Trophoblast cell (in vitro differentiated cells and primary cell): ENCODE measurements around the gene AOPEP.
"Not testable (repeated sequence)": the region's sequence is repeated elsewhere in the genome, so short reads cannot be mapped to it uniquely, and the experiment has no call there.

Source experiments
- DNase-seq, 2 donors: peaks; one replicate each; pipeline ENCODE4 v3.0.0-alpha.2; 2016
- H2AFZ ChIP-seq: 2 replicates; pipeline ENCODE4 v1.6.1; 2013; ENCODE audit warnings: low read length, moderate library complexity, mild to moderate bottlenecking; ENCODE audit not compliant: insufficient read depth, poor library complexity
- H2AK5ac ChIP-seq: 2 replicates; pipeline ENCODE4 v1.6.1; 2013; ENCODE audit warnings: mild to moderate bottlenecking, low read length
- H2BK120ac ChIP-seq: 2 replicates; pipeline ENCODE4 v1.6.1; 2013; ENCODE audit warnings: low read length, mild to moderate bottlenecking, moderate library complexity; ENCODE audit not compliant: insufficient read depth, poor library complexity
- H2BK12ac ChIP-seq: 2 replicates; pipeline ENCODE4 v1.6.1; 2013; ENCODE audit warnings: mild to moderate bottlenecking, low read length, moderate library complexity
- H2BK5ac ChIP-seq: 2 replicates; pipeline ENCODE4 v1.6.1; 2013; ENCODE audit warnings: low read length, low read depth, moderate library complexity, mild to moderate bottlenecking; ENCODE audit not compliant: poor library complexity
- H3K14ac ChIP-seq: 2 replicates; pipeline ENCODE4 v1.6.1; 2013; ENCODE audit warnings: mild to moderate bottlenecking, low read length
- H3K18ac ChIP-seq: 2 replicates; pipeline ENCODE4 v1.6.1; 2013; ENCODE audit warnings: mild to moderate bottlenecking, low read length
- H3K23ac ChIP-seq: 2 replicates; pipeline ENCODE4 v1.6.1; 2013; ENCODE audit warnings: low read length
- H3K27ac ChIP-seq: 2 replicates; pipeline ENCODE4 v1.5.1; 2013; ENCODE audit warnings: low read depth, mild to moderate bottlenecking, inconsistent platforms, low read length, moderate library complexity
- H3K27me3 ChIP-seq: 2 replicates; pipeline ENCODE4 v1.6.1; 2013; ENCODE audit warnings: inconsistent platforms, mild to moderate bottlenecking, low read length, moderate library complexity; ENCODE audit not compliant: insufficient read depth
- H3K36me3 ChIP-seq, 2 experiments: 1 replicate in 1 of 2; 2 replicates in 1 of 2; pipeline ENCODE4 v1.6.1; 2013; ENCODE audit warnings: low read length in 2 of 2, mild to moderate bottlenecking in 2 of 2, moderate library complexity in 1 of 2; ENCODE audit not compliant: insufficient read depth in 2 of 2, control insufficient read depth in 1 of 2
- H3K4ac ChIP-seq: 2 replicates; pipeline ENCODE4 v1.6.1; 2013; ENCODE audit warnings: low read depth, mild to moderate bottlenecking, low read length, moderate library complexity
- H3K4me1 ChIP-seq, 2 experiments: 1 replicate in 1 of 2; 2 replicates in 1 of 2; pipeline ENCODE4 v1.6.1; 2013; ENCODE audit warnings: low read length in 2 of 2, mild to moderate bottlenecking in 2 of 2, moderate library complexity in 1 of 2; ENCODE audit not compliant: insufficient read depth in 2 of 2, control insufficient read depth in 1 of 2
- H3K4me2 ChIP-seq: 2 replicates; pipeline ENCODE4 v1.6.1; 2013; ENCODE audit warnings: inconsistent platforms, mild to moderate bottlenecking, low read length, moderate library complexity
- H3K4me3 ChIP-seq: 2 replicates; pipeline ENCODE4 v1.5.1; 2013; ENCODE audit warnings: mild to moderate bottlenecking, low read depth, low read length, inconsistent platforms
- H3K79me1 ChIP-seq: one replicate; pipeline ENCODE4 v1.6.1; 2013; ENCODE audit warnings: low read length
- H3K79me2 ChIP-seq: 2 replicates; pipeline ENCODE4 v1.6.1; 2013; ENCODE audit warnings: low read length, mild to moderate bottlenecking; ENCODE audit not compliant: control insufficient read depth, insufficient read depth, poor library complexity
- H3K9ac ChIP-seq: 2 replicates; pipeline ENCODE4 v1.6.1; 2013; ENCODE audit warnings: mild to moderate bottlenecking, low read length
- H3K9me3 ChIP-seq: 2 replicates; pipeline ENCODE4 v1.6.1; 2013; ENCODE audit warnings: low read depth, mild to moderate bottlenecking, control low read depth, inconsistent platforms, low read length; ENCODE audit not compliant: insufficient read depth
- H4K12ac ChIP-seq: 2 replicates; pipeline ENCODE4 v1.6.1; 2013; ENCODE audit warnings: low read depth, mild to moderate bottlenecking, low read length, moderate library complexity
- H4K8ac ChIP-seq: 2 replicates; pipeline ENCODE4 v1.6.1; 2013; ENCODE audit warnings: low read depth, mild to moderate bottlenecking, low read length, moderate library complexity
- H4K91ac ChIP-seq: one replicate; pipeline ENCODE4 v1.6.1; 2013; ENCODE audit warnings: low read depth, mild to moderate bottlenecking, low read length, moderate library complexity
- WGBS: extraction: QIAGEN DNeasy Blood & Tissue Kit; methylation state at CpG from one replicate; pipeline ENCODE4 v1.1.7; 2013; ENCODE audit warnings: missing lambda C conversion rate; ENCODE audit not compliant: insufficient read length, insufficient coverage; ENCODE audit errors: extremely low coverage; 5-methylcytosine and 5-hydroxymethylcytosine counted together

AOPEP gene

GRCh38 chr9:94843134-94843533 lies 116.6 kb downstream of the AOPEP start:
- peaks cover 0 to 1% of the 10 kb centered on the region in 2 experiments for H3K36me3 ChIP-seq
- no CpG with 5 or more reads among the region's 4 CpGs for WGBS
- H3K18ac ChIP-seq = no peak overlapping the region
- no peak overlapping the region for H2BK120ac ChIP-seq
- no peak overlapping the region for H2AK5ac ChIP-seq
- H3K9me3 ChIP-seq = no peaks in the 10 kb centered on the region
- peaks cover 5% of the 10 kb centered on the region in 2 experiments for H3K4me1 ChIP-seq
- no peak overlapping the region for H3K4me3 ChIP-seq
- peak overlapping the region; percentile 17 for H3K14ac ChIP-seq
- DNase-seq = no peak
- peak overlapping the region; percentile 9 for H2BK5ac ChIP-seq
- H3K9ac ChIP-seq = no peak overlapping the region
- H3K27me3 ChIP-seq = no peaks in the 10 kb centered on the region
- no peak overlapping the region for H2AFZ ChIP-seq
- H4K91ac ChIP-seq = peak overlapping the region; percentile 19
- no peak overlapping the region for H3K4ac ChIP-seq
- H3K27ac ChIP-seq = peak overlapping the region; percentile 24
- no peaks in the 10 kb centered on the region for H3K79me2 ChIP-seq
- H3K23ac ChIP-seq = no peak overlapping the region
- peak overlapping the region; percentile 18 for H4K12ac ChIP-seq
- no peak overlapping the region for H2BK12ac ChIP-seq
- peaks cover 4% of the 10 kb centered on the region for H3K79me1 ChIP-seq
- H4K8ac ChIP-seq = peak overlapping the region; percentile 13
- H3K4me2 ChIP-seq = no peak overlapping the region

GRCh38 chr9:94846739-94847138 lies 120.2 kb downstream of the AOPEP start:
- Histone ChIP-seq H4K12ac (no peak overlapping the region), H3K14ac (no peak overlapping the region), H2AFZ (no peak overlapping the region), H3K4me2 (no peak overlapping the region), H3K23ac (no peak overlapping the region), H3K4me1 (peaks cover 5% of the 10 kb centered on the region in 2 experiments), H3K27me3 (no peaks in the 10 kb centered on the region), H3K4me3 (no peak overlapping the region), H3K9me3 (no peaks in the 10 kb centered on the region), H4K8ac (no peak overlapping the region), H3K79me1 (peaks cover 4% of the 10 kb centered on the region), H3K79me2 (no peaks in the 10 kb centered on the region), H2BK120ac (no peak overlapping the region), H2BK12ac (no peak overlapping the region), H3K27ac (no peak overlapping the region), H4K91ac (no peak overlapping the region), H3K18ac (no peak overlapping the region), H3K4ac (no peak overlapping the region), H2BK5ac (no peak overlapping the region), H3K9ac (no peak overlapping the region), H3K36me3 (peaks cover 0 to 1% of the 10 kb centered on the region in 2 experiments), H2AK5ac (no peak overlapping the region)
- DNase-seq = no peak
- WGBS = no CpG with 5 or more reads among the region's 3 CpGs

- no peak overlapping the region for H2AK5ac ChIP-seq
- no peak overlapping the region for H3K23ac ChIP-seq
- H3K4me1 ChIP-seq = peaks cover 5% of the 10 kb centered on the region in 2 experiments
- no peak overlapping the region for H3K9ac ChIP-seq
- H2BK120ac ChIP-seq = no peak overlapping the region
- no peaks in the 10 kb centered on the region for H3K27me3 ChIP-seq
- no peak overlapping the region for H3K4me3 ChIP-seq
- H3K79me2 ChIP-seq = no peaks in the 10 kb centered on the region
- no peak overlapping the region for H3K27ac ChIP-seq
- H3K36me3 ChIP-seq = peaks cover 0 to 1% of the 10 kb centered on the region in 2 experiments
- no peak overlapping the region for H3K18ac ChIP-seq
- no peaks in the 10 kb centered on the region for H3K9me3 ChIP-seq
- no peak overlapping the region for H4K8ac ChIP-seq
- no peak overlapping the region for H4K91ac ChIP-seq
- no CpG with 5 or more reads among the region's 3 CpGs for WGBS
- peaks cover 4% of the 10 kb centered on the region for H3K79me1 ChIP-seq
- no peak overlapping the region for H3K4ac ChIP-seq
- H2BK12ac ChIP-seq = no peak overlapping the region
- DNase-seq = no peak
- no peak overlapping the region for H4K12ac ChIP-seq
- H3K14ac ChIP-seq = no peak overlapping the region
- H2AFZ ChIP-seq = no peak overlapping the region
- H2BK5ac ChIP-seq = no peak overlapping the region
- no peak overlapping the region for H3K4me2 ChIP-seq
Measured at GRCh38 chr9:94847486-94847885, 121.0 kb downstream of the AOPEP start.

- not testable (repeated sequence) for H3K18ac ChIP-seq, H2AK5ac ChIP-seq, H3K27ac ChIP-seq, H4K12ac ChIP-seq, H3K36me3 ChIP-seq, H2BK5ac ChIP-seq, H2AFZ ChIP-seq, H3K79me2 ChIP-seq, H2BK12ac ChIP-seq, H3K23ac ChIP-seq, H3K4me3 ChIP-seq, H3K4me2 ChIP-seq, H2BK120ac ChIP-seq, H3K27me3 ChIP-seq, H3K9ac ChIP-seq, H3K4me1 ChIP-seq, H3K14ac ChIP-seq, H4K91ac ChIP-seq, H3K4ac ChIP-seq, H4K8ac ChIP-seq, H3K9me3 ChIP-seq, H3K79me1 ChIP-seq
- peak; percentile 63 to 80 for DNase-seq
- no CpG with 5 or more reads among the region's 10 CpGs for WGBS
Measured at GRCh38 chr9:94848791-94849190, 122.3 kb downstream of the AOPEP start.
